Hepatocyte (in vitro differentiated cells): ENCODE data around the gene SLC12A7.

Source experiments
- EZH2 ChIP-seq: fragments of 200-600 bp; sonication (generic); IDR thresholded peaks from 2 replicates; pipeline ENCODE4 v1.6.1; 2016; ENCODE audit warnings: antibody characterized with exemption, mild to moderate bottlenecking, borderline replicate concordance
- TF ChIP-seq, protein P1 (sequence below): fragments of 200-600 bp; sonication (generic); IDR thresholded peaks from 2 replicates; pipeline ENCODE4 v1.5.1; 2016; ENCODE audit warnings: antibody characterized with exemption, mild to moderate bottlenecking; ENCODE audit not compliant: poor library complexity

DNA sequence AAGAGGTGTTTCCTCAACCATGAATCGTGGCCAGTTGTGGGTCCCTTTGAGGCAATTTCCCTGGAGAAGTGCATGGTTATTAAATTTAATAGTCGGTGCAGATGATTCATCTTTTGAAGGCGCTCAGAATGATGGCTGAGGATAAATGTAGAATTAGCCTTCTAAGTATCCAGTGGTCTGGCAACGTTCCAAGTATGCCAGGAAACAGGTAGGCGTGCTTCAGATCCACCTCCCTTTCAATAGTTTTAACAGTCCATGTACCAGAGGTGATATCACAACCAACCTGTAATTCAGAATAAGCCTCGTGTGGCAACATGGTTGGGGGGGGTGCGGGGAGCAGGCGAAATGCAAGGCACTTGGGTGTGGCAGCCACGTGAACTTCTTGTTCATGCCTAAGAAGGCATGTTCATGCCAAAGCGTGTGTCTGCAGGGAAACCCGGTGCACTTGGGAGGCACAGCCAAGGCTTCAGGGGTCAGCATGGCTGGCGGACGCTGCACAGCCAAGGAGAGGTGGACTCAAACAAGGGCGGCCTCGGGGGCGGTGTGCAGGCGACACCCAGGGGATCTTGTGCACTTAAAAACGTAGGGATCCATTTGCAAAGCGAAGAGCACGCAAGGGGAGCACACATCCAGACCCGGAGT, 108.4 kb downstream of the SLC12A7 start:
- TF ChIP-seq, protein P1, sequence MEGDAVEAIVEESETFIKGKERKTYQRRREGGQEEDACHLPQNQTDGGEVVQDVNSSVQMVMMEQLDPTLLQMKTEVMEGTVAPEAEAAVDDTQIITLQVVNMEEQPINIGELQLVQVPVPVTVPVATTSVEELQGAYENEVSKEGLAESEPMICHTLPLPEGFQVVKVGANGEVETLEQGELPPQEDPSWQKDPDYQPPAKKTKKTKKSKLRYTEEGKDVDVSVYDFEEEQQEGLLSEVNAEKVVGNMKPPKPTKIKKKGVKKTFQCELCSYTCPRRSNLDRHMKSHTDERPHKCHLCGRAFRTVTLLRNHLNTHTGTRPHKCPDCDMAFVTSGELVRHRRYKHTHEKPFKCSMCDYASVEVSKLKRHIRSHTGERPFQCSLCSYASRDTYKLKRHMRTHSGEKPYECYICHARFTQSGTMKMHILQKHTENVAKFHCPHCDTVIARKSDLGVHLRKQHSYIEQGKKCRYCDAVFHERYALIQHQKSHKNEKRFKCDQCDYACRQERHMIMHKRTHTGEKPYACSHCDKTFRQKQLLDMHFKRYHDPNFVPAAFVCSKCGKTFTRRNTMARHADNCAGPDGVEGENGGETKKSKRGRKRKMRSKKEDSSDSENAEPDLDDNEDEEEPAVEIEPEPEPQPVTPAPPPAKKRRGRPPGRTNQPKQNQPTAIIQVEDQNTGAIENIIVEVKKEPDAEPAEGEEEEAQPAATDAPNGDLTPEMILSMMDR = no peak
- no peak for TF ChIP-seq EZH2
